GM12801 (cell line): ENCODE data around the gene LIMD2.

Source experiments
- TF ChIP-seq, protein P1 (sequence below): IDR thresholded peaks from one replicate; pipeline ENCODE4 v1.5.1; 2011; ENCODE audit warnings: control low read depth; ENCODE audit not compliant: insufficient read length; ENCODE audit errors: extremely low read depth

The LIMD2 gene

DNA sequence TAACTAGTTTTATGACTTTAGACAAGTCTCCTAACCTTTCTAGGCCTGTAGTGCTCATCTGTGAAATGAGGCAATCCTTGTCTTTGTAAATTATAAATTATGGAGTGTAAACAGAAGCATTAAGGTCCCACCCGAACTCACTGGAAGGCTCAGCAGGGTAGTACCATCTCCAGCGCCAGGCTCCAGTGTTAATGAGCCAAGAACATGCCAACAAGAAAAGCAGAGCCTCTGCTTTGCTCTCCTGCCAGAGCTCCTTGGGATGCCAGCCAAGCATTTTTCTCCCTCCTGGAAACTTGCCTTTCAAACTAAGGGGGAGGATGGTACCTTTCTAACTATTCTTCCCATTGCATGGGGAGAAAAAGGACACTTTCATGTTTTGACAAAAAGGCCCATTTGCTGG is 14.9 kb downstream of the LIMD2 start:
- TF ChIP-seq, protein P1, sequence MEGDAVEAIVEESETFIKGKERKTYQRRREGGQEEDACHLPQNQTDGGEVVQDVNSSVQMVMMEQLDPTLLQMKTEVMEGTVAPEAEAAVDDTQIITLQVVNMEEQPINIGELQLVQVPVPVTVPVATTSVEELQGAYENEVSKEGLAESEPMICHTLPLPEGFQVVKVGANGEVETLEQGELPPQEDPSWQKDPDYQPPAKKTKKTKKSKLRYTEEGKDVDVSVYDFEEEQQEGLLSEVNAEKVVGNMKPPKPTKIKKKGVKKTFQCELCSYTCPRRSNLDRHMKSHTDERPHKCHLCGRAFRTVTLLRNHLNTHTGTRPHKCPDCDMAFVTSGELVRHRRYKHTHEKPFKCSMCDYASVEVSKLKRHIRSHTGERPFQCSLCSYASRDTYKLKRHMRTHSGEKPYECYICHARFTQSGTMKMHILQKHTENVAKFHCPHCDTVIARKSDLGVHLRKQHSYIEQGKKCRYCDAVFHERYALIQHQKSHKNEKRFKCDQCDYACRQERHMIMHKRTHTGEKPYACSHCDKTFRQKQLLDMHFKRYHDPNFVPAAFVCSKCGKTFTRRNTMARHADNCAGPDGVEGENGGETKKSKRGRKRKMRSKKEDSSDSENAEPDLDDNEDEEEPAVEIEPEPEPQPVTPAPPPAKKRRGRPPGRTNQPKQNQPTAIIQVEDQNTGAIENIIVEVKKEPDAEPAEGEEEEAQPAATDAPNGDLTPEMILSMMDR = no peak

- TF ChIP-seq, protein P1 = no peak
Observed at GRCh38 chr17:63682981-63683380, 16.9 kb downstream of the LIMD2 start.

DNA sequence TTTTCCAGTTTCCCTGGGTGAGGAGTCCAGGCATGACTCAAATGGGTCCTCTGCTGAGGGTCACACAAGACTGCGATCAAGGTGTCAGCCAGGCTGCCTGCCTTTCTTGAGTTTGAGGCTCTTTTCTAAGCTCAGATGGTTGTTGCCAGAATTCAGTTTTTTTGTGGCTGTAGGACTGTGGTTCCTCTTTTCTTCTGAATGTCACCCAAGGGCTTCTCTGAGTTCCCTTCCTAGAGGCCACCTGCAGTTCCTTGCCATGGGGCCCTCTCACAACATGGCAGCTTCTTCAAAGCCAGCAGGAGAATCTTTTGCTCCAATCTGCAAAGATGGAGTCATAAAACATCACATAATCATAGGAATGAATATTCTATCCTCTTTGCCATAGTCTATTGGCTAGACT is 17.5 kb downstream of the LIMD2 start:
- TF ChIP-seq, protein P1 = no peak

GRCh38 chr17:63681530-63681929 is 18.4 kb downstream of the LIMD2 start:
- TF ChIP-seq, protein P1 = no peak

DNA sequence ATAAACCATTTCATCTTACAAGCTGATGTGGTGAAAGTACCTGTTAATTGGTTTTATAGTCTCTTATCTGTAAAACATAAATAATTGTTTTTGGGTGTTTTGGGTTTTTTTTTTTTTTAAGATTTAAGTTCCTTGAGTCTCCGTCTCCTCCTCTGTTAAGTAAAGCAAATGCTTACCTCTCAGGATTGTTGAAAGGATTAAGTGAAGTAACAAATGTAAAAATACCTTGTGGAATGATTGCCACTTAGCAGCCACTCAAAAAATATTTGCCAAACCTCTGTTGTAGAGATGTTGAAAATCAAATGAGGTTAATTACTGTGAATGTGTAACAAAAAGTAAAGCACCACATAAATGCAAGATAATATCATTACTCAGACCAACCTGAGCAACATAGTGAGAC is 19.2 kb downstream of the LIMD2 start:
- TF ChIP-seq, protein P1 = no peak

GRCh38 chr17:63679214-63679613 is 20.7 kb downstream of the LIMD2 start:
- TF ChIP-seq, protein P1 = no peak

GRCh38 chr17:63676584-63676983 is 23.3 kb downstream of the LIMD2 start:
- TF ChIP-seq, protein P1 = no peak
